PC-9 (cell line): ENCODE measurements around the gene POU3F1. TPM values are rescaled to one million over a fixed set of nuclear protein-coding genes. Genes with fewer than 3 reads are reported as not detected.

Experiments used
- BruUV-seq: library from RNA; stranded (reverse); fragments of 400-500 nt; replicated peaks from 2 replicates; lab custom pipeline; 2021; lab: Mats Ljungman, UMichigan
- CTCF ChIA-PET: fragments of 300-600 bp; sonication (Branson Sonifier 250); formaldehyde crosslinking; loops from one replicate; lab custom pipeline; 2022; ENCODE audit warnings: antibody characterized with exemption; lab: Charles Lee
- POLR2A ChIA-PET: fragments of 300-600 bp; sonication (Branson Sonifier 250); formaldehyde crosslinking; loops from one replicate; lab custom pipeline; 2022; ENCODE audit warnings: antibody characterized with exemption; ENCODE audit not compliant: unreplicated experiment; lab: Charles Lee
- DNase-seq, 2 experiments: peaks; one replicate each; pipeline versions ENCODE4 v3.0.0 to v3.0.0-alpha.2; 2015 to 2022; ENCODE audit warnings: mixed read lengths in 1 of 2
- H2AFZ ChIP-seq: fragments of 200-600 bp; sonication (generic); 2 replicates; pipeline ENCODE4 v1.8.1; 2017; ENCODE audit warnings: antibody characterized with exemption
- H3F3A ChIP-seq: fragments of 200-600 bp; sonication (generic); 2 replicates; pipeline ENCODE4 v1.8.1; 2017; ENCODE audit warnings: antibody characterized with exemption, mild to moderate bottlenecking, low read depth; ENCODE audit not compliant: insufficient read depth
- H3K27ac ChIP-seq: fragments of 200-600 bp; sonication (generic); 2 replicates; pipeline ENCODE4 v1.6.1; 2016; ENCODE audit warnings: mixed run types
- H3K27me3 ChIP-seq: fragments of 200-600 bp; sonication (generic); 2 replicates; pipeline ENCODE4 v1.6.1; 2016; ENCODE audit warnings: low read depth, mixed run types; ENCODE audit not compliant: insufficient read depth
- H3K36me3 ChIP-seq: fragments of 200-600 bp; sonication (generic); 2 replicates; pipeline ENCODE4 v1.6.1; 2016; ENCODE audit warnings: low read depth, mixed run types
- H3K4me1 ChIP-seq: fragments of 200-600 bp; sonication (generic); replicated peaks from 2 replicates; pipeline ENCODE4 v1.6.1; 2016; ENCODE audit warnings: mixed run types; ENCODE audit not compliant: insufficient read depth
- H3K4me2 ChIP-seq: fragments of 200-600 bp; sonication (generic); 2 replicates; pipeline ENCODE4 v1.6.1; 2017; ENCODE audit warnings: mixed run types
- H3K4me3 ChIP-seq: fragments of 200-600 bp; sonication (generic); 2 replicates; pipeline ENCODE4 v1.6.1; 2016; ENCODE audit warnings: mixed run types
- H3K79me2 ChIP-seq: fragments of 200-600 bp; sonication (generic); 2 replicates; pipeline ENCODE4 v1.6.1; 2017; ENCODE audit warnings: low read depth, mixed run types
- H3K9me2 ChIP-seq: fragments of 200-600 bp; sonication (generic); 2 replicates; pipeline ENCODE4 v1.8.1; 2017; ENCODE audit warnings: mild to moderate bottlenecking; ENCODE audit not compliant: insufficient read depth
- H3K9me3 ChIP-seq: fragments of 200-600 bp; sonication (generic); 2 replicates; pipeline ENCODE4 v1.8.1; 2016; ENCODE audit warnings: low read depth; ENCODE audit not compliant: insufficient read depth
- H4K20me1 ChIP-seq: fragments of 200-600 bp; sonication (generic); 2 replicates; pipeline ENCODE4 v1.8.1; 2017; ENCODE audit not compliant: insufficient read depth
- CTCF ChIP-seq: fragments of 200-600 bp; sonication (generic); conservative IDR thresholded peaks from 2 replicates; pipeline ENCODE4 v1.6.1; 2017; ENCODE audit warnings: mixed run types, antibody characterized with exemption, mild to moderate bottlenecking, moderate library complexity
- EZH2 ChIP-seq: fragments of 200-600 bp; sonication (generic); IDR thresholded peaks from 2 replicates; pipeline ENCODE4 v1.8.0; 2017; ENCODE audit warnings: antibody characterized with exemption, low read depth
- intact Hi-C: fragments of 100-400 bp; cut with micrococcal nuclease; formaldehyde crosslinking; loops from one replicate; pipeline ENCODE4 v1.10.0; 2022; ENCODE audit not compliant: unreplicated experiment
- total RNA-seq: library from RNA; stranded (reverse); gene quantifications from 2 replicates; pipeline ENCODE4 v1.2.3, GENCODE V29; 2021

POU3F1 gene
- total RNA-seq, 1 experiment from 2014 or later, result not detected

GRCh38 chr1:38068980-38069340 is 22.4 kb upstream of the POU3F1 start:
- TF ChIP-seq EZH2 (no peak), CTCF (no peak)
- no peaks in the 10 kb centered on the region for H3K9me2 ChIP-seq
- no peaks in the 10 kb centered on the region for H3K79me2 ChIP-seq
- H3K36me3 ChIP-seq, result no peaks in the 10 kb centered on the region
- no peak overlapping the region for H3K27ac ChIP-seq
- H3K9me3 ChIP-seq, result no peaks in the 10 kb centered on the region
- H3F3A ChIP-seq, result no peaks in the 10 kb centered on the region
- ChIA-PET CTCF (no interaction called here), POLR2A (no interaction called here)
- intact Hi-C loops, result no loop called here
- H4K20me1 ChIP-seq, result no peaks in the 10 kb centered on the region
- H3K27me3 ChIP-seq, result peaks cover 47% of the 10 kb centered on the region
- no peak overlapping the region for H3K4me2 ChIP-seq
- no peak for DNase-seq
- H2AFZ ChIP-seq, result no peak overlapping the region
- H3K4me1 ChIP-seq, result no peaks in the 10 kb centered on the region
- H3K4me3 ChIP-seq, result no peak overlapping the region
- no TSS peak for BruUV-seq

DNA sequence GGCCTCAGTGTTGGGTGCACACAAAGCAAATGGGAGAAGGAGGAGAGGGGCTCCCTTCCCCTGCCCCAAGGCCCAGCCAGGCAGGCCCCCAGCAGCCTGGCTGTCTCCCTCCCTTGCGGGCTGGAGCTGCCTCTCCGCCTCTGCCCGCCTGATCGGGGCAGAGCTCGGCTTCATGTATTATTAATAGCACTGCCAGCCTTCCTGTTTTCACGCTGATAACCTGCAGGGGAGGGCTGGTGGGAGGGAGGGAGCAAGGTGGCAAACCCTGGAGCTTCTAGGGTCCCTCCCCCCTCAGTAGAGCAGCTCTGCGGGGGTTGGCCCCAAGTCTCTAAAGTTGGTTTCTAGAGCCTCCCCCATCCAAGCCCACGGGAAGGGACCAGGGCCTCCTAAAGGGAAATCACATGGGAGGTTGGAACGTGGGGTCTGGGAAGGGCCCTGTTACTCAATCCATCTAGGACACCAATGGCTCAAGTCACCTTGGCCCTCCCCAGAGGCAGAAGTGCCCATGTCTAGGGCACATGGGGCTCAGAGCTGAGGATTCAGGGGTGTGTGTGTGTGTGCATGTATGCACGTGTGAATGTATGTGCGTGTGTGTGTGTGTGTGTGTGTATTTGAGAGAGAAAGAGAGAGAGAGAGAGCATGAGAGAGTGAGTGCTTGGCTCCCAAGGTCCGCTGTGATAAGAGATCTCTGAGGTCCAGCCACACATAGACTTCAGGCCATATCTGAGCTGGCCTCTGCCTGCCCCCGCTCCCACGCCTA is 21.8 kb upstream of the POU3F1 start:
- Histone ChIP-seq H3K79me2 (no peaks in the 10 kb centered on the region), H3K27ac (no peak overlapping the region), H3F3A (no peaks in the 10 kb centered on the region), H2AFZ (no peak overlapping the region), H3K4me1 (no peaks in the 10 kb centered on the region), H3K4me2 (no peak overlapping the region), H3K36me3 (no peaks in the 10 kb centered on the region), H3K27me3 (peaks cover 43% of the 10 kb centered on the region), H3K9me3 (no peaks in the 10 kb centered on the region), H3K4me3 (no peak overlapping the region), H4K20me1 (no peaks in the 10 kb centered on the region), H3K9me2 (no peaks in the 10 kb centered on the region)
- no TSS peak for BruUV-seq
- intact Hi-C loops, result no loop called here
- POLR2A ChIA-PET, result no interaction called here
- DNase-seq, result no peak
- TF ChIP-seq CTCF (no peak), EZH2 (no peak)
- CTCF ChIA-PET, result no interaction called here

- intact Hi-C loops, result no loop called here
- CTCF ChIA-PET, result no interaction called here
- no peak overlapping the region for H3K4me3 ChIP-seq
Measured at GRCh38 chr1:38064197-38064903, 17.8 kb upstream of the POU3F1 start.

More at GRCh38 chr1:38064197-38064903, 17.8 kb upstream of the POU3F1 start:
- Histone ChIP-seq H3K27ac (no peak overlapping the region), H3F3A (no peaks in the 10 kb centered on the region), H2AFZ (no peak overlapping the region), H3K9me3 (no peaks in the 10 kb centered on the region), H3K4me2 (no peak overlapping the region), H3K79me2 (no peaks in the 10 kb centered on the region), H3K27me3 (peaks cover 22% of the 10 kb centered on the region), H4K20me1 (no peaks in the 10 kb centered on the region), H3K4me1 (no peaks in the 10 kb centered on the region), H3K9me2 (no peaks in the 10 kb centered on the region), H3K36me3 (no peaks in the 10 kb centered on the region)
- POLR2A ChIA-PET, result no interaction called here
- DNase-seq, result peak in 1 of 2 experiments; percentile 24
- TF ChIP-seq CTCF (no peak), EZH2 (no peak)
- BruUV-seq, result no TSS peak
